ENCODE measurements around the gene VPS13D. TPM values are rescaled to one million over a fixed set of nuclear protein-coding genes. Genes with fewer than 3 reads are reported as not detected.

VPS13D gene
- total and polyA plus RNA-seq, 2 of the 4 experiments (the other 2 are of a cell fraction), result 9.0 to 16.3 TPM

GRCh38 chr1:12272770-12273169 lies 42.9 kb downstream of the VPS13D start:
- Histone ChIP-seq H4K8ac (ENCODE audit: low read depth in 2 of 2, low read length in 2 of 2) (no peak overlapping the region), H3K18ac (ENCODE audit: low read depth, low read length) (no peak overlapping the region), H2AK5ac (ENCODE audit: low read depth, low read length) (no peak overlapping the region), H3K27me3 (ENCODE audit: control insufficient read depth, insufficient read depth, low read length) (no peaks in the 10 kb centered on the region), H3K4me2 (ENCODE audit: low read depth, low read length) (no peak overlapping the region), H2AFZ (replicated peaks; ENCODE audit: low read length, poor library complexity) (no peak overlapping the region), H4K20me1 (ENCODE audit: insufficient read depth, low read length) (no peaks in the 10 kb centered on the region; the same call in 1 of the 2 replicates), H3K4me3 (ENCODE audit: insufficient read depth, low read depth, low read length) (no peak overlapping the region), H3K23ac (ENCODE audit: low read depth, low read length) (no peak overlapping the region), H2BK20ac (ENCODE audit: low read depth, low read length) (no peak overlapping the region), H3K9ac (ENCODE audit: low read depth, low read length) (no peak overlapping the region), H3K4ac (ENCODE audit: low read depth, low read length) (no peak overlapping the region), H2BK5ac (ENCODE audit: low read depth, low read length, poor library complexity, severe bottlenecking) (no peak overlapping the region), H3K56ac (ENCODE audit: extremely low read depth, insufficient read depth, low read length) (no peak overlapping the region), H3K27ac (ENCODE audit: insufficient read depth, low read length) (no peak overlapping the region), H2BK15ac (ENCODE audit: low read depth, low read length) (no peak overlapping the region), H2AK9ac (replicated peaks; ENCODE audit: low read depth, low read length, poor library complexity) (no peak overlapping the region), H2BK120ac (ENCODE audit: low read depth, low read length) (no peak overlapping the region), H4K91ac (ENCODE audit: insufficient read depth, low read depth, low read length) (no peak overlapping the region), H3K9me3 (ENCODE audit: control insufficient read depth, insufficient read depth, low read length) (no peaks in the 10 kb centered on the region), H4K5ac (ENCODE audit: low read depth, low read length) (no peak overlapping the region), H3K4me1 (ENCODE audit: control insufficient read depth, insufficient read depth, low read length) (no peaks in the 10 kb centered on the region), H3K9me1 (ENCODE audit: insufficient read depth, low read length) (no peaks in the 10 kb centered on the region), H3K79me1 (ENCODE audit: low read depth in 1 of 2, low read length in 2 of 2) (peaks cover 0 to 7% of the 10 kb centered on the region in 2 experiments; a peak in 1 of 4 replicates), H3K36me3 (ENCODE audit: control insufficient read depth, insufficient read depth, low read length) (peaks cover 42% of the 10 kb centered on the region), H3K14ac (replicated peaks; ENCODE audit: low read depth, low read length) (no peak overlapping the region)
- DNase-seq (no peak), ATAC-seq (ENCODE audit: low read depth) (no peak)
- ChIA-PET CTCF (interaction anchor here (0.6 to 1.1 kb wide), 4 partner anchors 12 to 387 kb away, joined by 3 to 5 read pairs (median 4); no protein-coding TSS in a partner anchor), POLR2A (ENCODE audit: unreplicated experiment) (no interaction called here)
- dilution Hi-C loops (cut with HindIII; ENCODE audit: low sequenced_read_pairs, unreplicated experiment) (no loop called here), in situ Hi-C loops (cut with MboI; ENCODE audit: low sequenced_read_pairs) (no loop called here), intact Hi-C loops (cut with micrococcal nuclease) (no loop called here)
- BruUV-seq (replicated peaks), result no TSS peak
- WGBS, 2 experiments (ENCODE audit: extremely low coverage in 2 of 2, insufficient read length in 1 of 2), result no CpG with 5 or more reads among the region's 6 CpGs
- TF ChIP-seq CHD1 (IDR thresholded peaks at IDR 0.05; ENCODE audit: low read depth, low read length) (no peak), MAZ (IDR thresholded peaks at IDR 0.05; ENCODE audit: borderline replicate concordance, low read depth, low read length) (no peak), FOS (IDR thresholded peaks at IDR 0.05; ENCODE audit: low read depth, low read length) (no peak), MAFK (IDR thresholded peaks at IDR 0.05; ENCODE audit: low read depth, low read length) (no peak), ELK1 (IDR thresholded peaks at IDR 0.05; ENCODE audit: borderline replicate concordance, low read depth, low read length) (no peak), RAD21 (IDR thresholded peaks at IDR 0.05; ENCODE audit: low read length) (no peak), RCOR1 (IDR thresholded peaks at IDR 0.05; ENCODE audit: insufficient replicate concordance, low read length) (no peak), CEBPB (IDR thresholded peaks at IDR 0.05; ENCODE audit: low read depth, low read length) (no peak), BHLHE40 (IDR thresholded peaks at IDR 0.05; ENCODE audit: low read depth, low read length) (no peak), RFX5 (IDR thresholded peaks at IDR 0.05; ENCODE audit: low read depth, low read length) (no peak), POLR2A (IDR thresholded peaks at IDR 0.05; ENCODE audit: low read depth, low read length) (no peak), NFE2L2 (IDR thresholded peaks at IDR 0.05; ENCODE audit: low read depth, low read length) (no peak), MXI1 (IDR thresholded peaks at IDR 0.05; ENCODE audit: borderline replicate concordance, low read depth, low read length) (no peak), USF2 (IDR thresholded peaks at IDR 0.05; ENCODE audit: low read depth, low read length) (no peak), SMC3 (IDR thresholded peaks at IDR 0.05; ENCODE audit: low read depth, low read length) (no peak)
- TF ChIP-seq, protein P1, sequence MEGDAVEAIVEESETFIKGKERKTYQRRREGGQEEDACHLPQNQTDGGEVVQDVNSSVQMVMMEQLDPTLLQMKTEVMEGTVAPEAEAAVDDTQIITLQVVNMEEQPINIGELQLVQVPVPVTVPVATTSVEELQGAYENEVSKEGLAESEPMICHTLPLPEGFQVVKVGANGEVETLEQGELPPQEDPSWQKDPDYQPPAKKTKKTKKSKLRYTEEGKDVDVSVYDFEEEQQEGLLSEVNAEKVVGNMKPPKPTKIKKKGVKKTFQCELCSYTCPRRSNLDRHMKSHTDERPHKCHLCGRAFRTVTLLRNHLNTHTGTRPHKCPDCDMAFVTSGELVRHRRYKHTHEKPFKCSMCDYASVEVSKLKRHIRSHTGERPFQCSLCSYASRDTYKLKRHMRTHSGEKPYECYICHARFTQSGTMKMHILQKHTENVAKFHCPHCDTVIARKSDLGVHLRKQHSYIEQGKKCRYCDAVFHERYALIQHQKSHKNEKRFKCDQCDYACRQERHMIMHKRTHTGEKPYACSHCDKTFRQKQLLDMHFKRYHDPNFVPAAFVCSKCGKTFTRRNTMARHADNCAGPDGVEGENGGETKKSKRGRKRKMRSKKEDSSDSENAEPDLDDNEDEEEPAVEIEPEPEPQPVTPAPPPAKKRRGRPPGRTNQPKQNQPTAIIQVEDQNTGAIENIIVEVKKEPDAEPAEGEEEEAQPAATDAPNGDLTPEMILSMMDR (conservative IDR thresholded peaks at IDR 0.05; ENCODE audit: low read depth, low read length), result no peak
